PFSK-1 (cell line): Measurements from ENCODE around the gene LTBP1.

ENCODE experiments used
- FOXP2 ChIP-seq: optimal IDR thresholded peaks from 2 replicates; pipeline ENCODE3; 2011; ENCODE audit warnings: borderline replicate concordance, control low read depth, inconsistent platforms; ENCODE audit not compliant: insufficient read depth; ENCODE audit errors: extremely low read length, extremely low read depth
- POLR2AphosphoS5 ChIP-seq: IDR thresholded peaks from 2 replicates; pipeline ENCODE4 v1.6.1; 2012; ENCODE audit warnings: low read depth, mild to moderate bottlenecking, control low read depth, low read length, moderate library complexity
- REST ChIP-seq, 2 experiments: IDR thresholded peaks; 2 replicates each; pipeline versions ENCODE4 v1.6.1 to v1.8.0; 2011 to 2012; ENCODE audit warnings: low read depth in 2 of 2, low read length in 2 of 2, control low read depth in 1 of 2, inconsistent platforms in 1 of 2, mild to moderate bottlenecking in 1 of 2, moderate library complexity in 1 of 2; ENCODE audit not compliant: insufficient read depth in 1 of 2
- SIN3A ChIP-seq: IDR thresholded peaks from 2 replicates; pipeline ENCODE4 v1.6.1; 2012; ENCODE audit warnings: mild to moderate bottlenecking, low read length, moderate library complexity, borderline replicate concordance; ENCODE audit not compliant: insufficient read depth
- TAF1 ChIP-seq: IDR thresholded peaks from 2 replicates; pipeline ENCODE4 v1.6.1; 2012; ENCODE audit warnings: low read length, control low read depth, borderline replicate concordance; ENCODE audit not compliant: insufficient read depth

Gene LTBP1

GRCh38 chr2:32931945-32932709, 14.6 kb upstream of the LTBP1 start:
- TF ChIP-seq REST (IDR thresholded peaks at IDR 0.05; ENCODE audit: insufficient read depth in 1 of 2, low read depth in 2 of 2, low read length in 2 of 2) (no peak), TAF1 (no peak), SIN3A (no peak), POLR2AphosphoS5 (no peak), FOXP2 (no peak)

GRCh38 chr2:32932825-32933755, 13.7 kb upstream of the LTBP1 start:
- TF ChIP-seq TAF1 (no peak), REST (IDR thresholded peaks at IDR 0.05; ENCODE audit: insufficient read depth in 1 of 2, low read depth in 2 of 2, low read length in 2 of 2) (no peak), POLR2AphosphoS5 (no peak), FOXP2 (no peak)

GRCh38 chr2:32933756-32934095, 13.0 kb upstream of the LTBP1 start:
- TF ChIP-seq REST (IDR thresholded peaks at IDR 0.05; ENCODE audit: insufficient read depth in 1 of 2, low read depth in 2 of 2, low read length in 2 of 2): no peak
- TF ChIP-seq POLR2AphosphoS5: no peak
- no peak for TF ChIP-seq SIN3A
- TF ChIP-seq TAF1: no peak
- no peak for TF ChIP-seq FOXP2

GRCh38 chr2:32937602-32938448, 8.9 kb upstream of the LTBP1 start:
- no peak for TF ChIP-seq FOXP2

- no peak for TF ChIP-seq POLR2AphosphoS5
- TF ChIP-seq SIN3A: no peak
- no peak for TF ChIP-seq FOXP2
- no peak for TF ChIP-seq REST (IDR thresholded peaks at IDR 0.05; ENCODE audit: insufficient read depth in 1 of 2, low read depth in 2 of 2, low read length in 2 of 2)
- no peak for TF ChIP-seq TAF1
Observed at GRCh38 chr2:32938934-32939333, 7.8 kb upstream of the LTBP1 start.
